GM12878 (cell line): ENCODE results near the gene LYRM4. TPM values are rescaled to one million over a fixed set of nuclear protein-coding genes. Genes with fewer than 3 reads are reported as not detected.
A peak's percentile ranks its signal among the peaks of the same experiment; 100 is the strongest.

Experiments
- FOXK2 ChIP-seq: fragments of 450-650 bp; IDR thresholded peaks from 2 replicates; pipeline ENCODE4 v1.6.1; 2017; ENCODE audit warnings: mild to moderate bottlenecking, moderate library complexity
- MEF2B ChIP-seq: fragments of 450-650 bp; IDR thresholded peaks from 2 replicates; pipeline ENCODE4 v1.6.1; 2018; ENCODE audit warnings: mild to moderate bottlenecking, moderate library complexity; ENCODE audit not compliant: partially characterized antibody, poor library complexity, severe bottlenecking
- NRF1 ChIP-seq: conservative IDR thresholded peaks from 2 replicates; pipeline ENCODE4 v1.6.1; 2011; ENCODE audit warnings: mild to moderate bottlenecking, low read depth, low read length, improper control_type of control experiment
- SP1 ChIP-seq: IDR thresholded peaks from one replicate; pipeline ENCODE4 v1.6.1; 2011; ENCODE audit warnings: low read depth, low read length
- SRF ChIP-seq, 2 experiments: IDR thresholded peaks; 2 replicates each; pipeline ENCODE4 v1.6.1; 2011; ENCODE audit warnings: low read depth in 2 of 2, low read length in 2 of 2, mild to moderate bottlenecking in 1 of 2, moderate library complexity in 1 of 2
- TAF1 ChIP-seq: IDR thresholded peaks from 2 replicates; pipeline ENCODE4 v1.6.1; 2011; ENCODE audit warnings: mild to moderate bottlenecking, low read depth, low read length, borderline replicate concordance
- YY1 ChIP-seq: IDR thresholded peaks from 2 replicates; pipeline ENCODE4 v1.6.1; 2011; ENCODE audit warnings: low read depth, mild to moderate bottlenecking, low read length
- ZSCAN29 ChIP-seq: fragments of 450-650 bp; IDR thresholded peaks from 2 replicates; pipeline ENCODE4 v1.6.1; 2017; ENCODE audit warnings: mild to moderate bottlenecking, moderate library complexity
- polyA plus RNA-seq, 11 experiments: library from polyadenylated mRNA; depleted of rRNA in 4 of 11; unstranded in 6 of 11; stranded (reverse) in 5 of 11; fragments of >200 nt; fragmentation: Nextera tagmentation in 4 of 11; fragmentation: Illumina TruSeq in 1 of 11; extraction: Ambion mirVana in 4 of 11; extraction: Trizol in 1 of 11; gene quantifications; 1 replicate in 1 of 11; 2 replicates in 10 of 11; pipeline versions ENCODE4 v1.2.1 to v1.2.3, GENCODE V29; 2011 to 2016; ENCODE audit warnings: inconsistent platforms in 2 of 11, missing spikeins in 2 of 11, low read depth in 1 of 11
- total RNA-seq, 4 experiments: library from RNA; depleted of rRNA in 3 of 4; stranded (reverse); fragments of >200 nt in 3 of 4; fragmentation: Illumina TruSeq in 1 of 4; extraction: Trizol in 1 of 4; gene quantifications; 2 replicates each; pipeline versions ENCODE4 v1.2.1 to v1.2.3, GENCODE V29; 2013 to 2021
- TF ChIP-seq, protein P1 (sequence below): fragments of 150-350 bp; IDR thresholded peaks from 2 replicates; pipeline ENCODE4 v1.6.1; 2016; ENCODE audit warnings: low read depth, low read length
- TF ChIP-seq, protein P2 (sequence below): fragments of 450-650 bp; formaldehyde crosslinking; IDR thresholded peaks from 2 replicates; pipeline ENCODE4 v1.5.0; 2022; ENCODE audit warnings: mild to moderate bottlenecking, missing genetic modification characterization
- TF ChIP-seq, protein P3 (sequence below): IDR thresholded peaks from 2 replicates; pipeline ENCODE4 v1.6.1; 2012; ENCODE audit warnings: low read depth, low read length, improper control_type of control experiment
- TF ChIP-seq, protein P4 (sequence below): fragments of 450-650 bp; IDR thresholded peaks from 2 replicates; pipeline ENCODE4 v1.6.1; 2017; ENCODE audit warnings: antibody characterized with exemption, mild to moderate bottlenecking, moderate library complexity
- TF ChIP-seq, protein P5 (sequence below): fragments of 450-650 bp; formaldehyde crosslinking; IDR thresholded peaks from 2 replicates; pipeline ENCODE4 v1.4.0; 2022; ENCODE audit warnings: mild to moderate bottlenecking, moderate library complexity

The LYRM4 gene
- total and polyA plus RNA-seq, 10 of the 15 experiments (the other 5 are each of a cell fraction or from before 2014, with no cell fraction given), result 32.7 to 66.8 (median 44.0) TPM

DNA sequence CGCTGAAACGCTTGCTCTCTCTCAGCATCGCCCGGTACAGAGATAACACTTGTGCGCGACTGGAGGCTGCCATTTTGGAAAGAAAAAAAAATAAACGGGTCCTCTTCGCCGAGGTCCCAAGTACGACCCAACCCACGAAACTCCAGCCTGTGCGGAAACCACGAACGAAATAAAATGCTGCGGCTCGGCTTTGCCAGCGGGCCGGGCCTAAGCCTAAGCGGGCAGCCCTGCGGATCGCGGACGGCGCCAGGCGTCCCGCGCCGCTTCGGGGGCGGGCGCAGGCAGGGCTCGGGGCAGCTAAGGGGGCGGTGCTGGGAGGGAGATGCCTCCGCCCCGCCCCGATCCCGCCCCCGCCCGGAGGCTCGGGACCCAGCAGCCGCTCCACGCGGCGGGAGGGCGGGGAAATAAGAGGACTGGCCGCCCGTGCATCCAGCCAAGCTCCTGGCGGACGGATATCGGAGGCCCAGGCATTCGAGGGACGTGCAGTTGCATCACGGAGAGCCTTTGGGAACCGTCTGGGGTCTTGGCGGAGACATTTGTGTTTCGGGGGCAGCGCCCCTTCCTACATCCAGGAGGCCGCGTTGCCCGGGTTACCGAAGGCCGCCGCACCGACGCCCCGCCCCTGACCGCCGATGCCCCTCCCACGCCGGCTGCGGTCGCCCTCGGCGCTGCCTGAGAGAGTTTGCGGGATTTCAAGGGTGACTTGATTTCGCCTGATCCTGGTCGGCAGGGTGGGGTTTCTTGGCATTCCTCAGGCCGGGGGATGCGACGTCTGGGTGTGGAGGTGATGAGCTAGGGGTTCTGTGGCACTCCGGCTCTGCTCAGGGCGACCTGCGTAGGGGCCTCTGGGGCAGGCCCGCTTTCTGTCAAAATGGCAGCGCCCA is at the start of gene LYRM4, which contains the start of gene FARS2 (continued):
- TF ChIP-seq, protein P1, sequence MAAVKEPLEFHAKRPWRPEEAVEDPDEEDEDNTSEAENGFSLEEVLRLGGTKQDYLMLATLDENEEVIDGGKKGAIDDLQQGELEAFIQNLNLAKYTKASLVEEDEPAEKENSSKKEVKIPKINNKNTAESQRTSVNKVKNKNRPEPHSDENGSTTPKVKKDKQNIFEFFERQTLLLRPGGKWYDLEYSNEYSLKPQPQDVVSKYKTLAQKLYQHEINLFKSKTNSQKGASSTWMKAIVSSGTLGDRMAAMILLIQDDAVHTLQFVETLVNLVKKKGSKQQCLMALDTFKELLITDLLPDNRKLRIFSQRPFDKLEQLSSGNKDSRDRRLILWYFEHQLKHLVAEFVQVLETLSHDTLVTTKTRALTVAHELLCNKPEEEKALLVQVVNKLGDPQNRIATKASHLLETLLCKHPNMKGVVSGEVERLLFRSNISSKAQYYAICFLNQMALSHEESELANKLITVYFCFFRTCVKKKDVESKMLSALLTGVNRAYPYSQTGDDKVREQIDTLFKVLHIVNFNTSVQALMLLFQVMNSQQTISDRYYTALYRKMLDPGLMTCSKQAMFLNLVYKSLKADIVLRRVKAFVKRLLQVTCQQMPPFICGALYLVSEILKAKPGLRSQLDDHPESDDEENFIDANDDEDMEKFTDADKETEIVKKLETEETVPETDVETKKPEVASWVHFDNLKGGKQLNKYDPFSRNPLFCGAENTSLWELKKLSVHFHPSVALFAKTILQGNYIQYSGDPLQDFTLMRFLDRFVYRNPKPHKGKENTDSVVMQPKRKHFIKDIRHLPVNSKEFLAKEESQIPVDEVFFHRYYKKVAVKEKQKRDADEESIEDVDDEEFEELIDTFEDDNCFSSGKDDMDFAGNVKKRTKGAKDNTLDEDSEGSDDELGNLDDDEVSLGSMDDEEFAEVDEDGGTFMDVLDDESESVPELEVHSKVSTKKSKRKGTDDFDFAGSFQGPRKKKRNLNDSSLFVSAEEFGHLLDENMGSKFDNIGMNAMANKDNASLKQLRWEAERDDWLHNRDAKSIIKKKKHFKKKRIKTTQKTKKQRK, result peak; percentile 37; the same call in 1 of the 2 replicates
- TF ChIP-seq ZSCAN29 (no peak), SP1 (peak; percentile 62), FOXK2 (0 out of 2 replicates have a peak, but pooled peaks have one; percentile 37), SRF (IDR thresholded peaks at IDR 0.05; ENCODE audit: low read depth in 2 of 2, low read length in 2 of 2) (no peak), TAF1 (peak; percentile 72; the same call in 1 of the 2 replicates), NRF1 (no peak), MEF2B (peak; percentile 59), YY1 (peak; percentile 99)
- TF ChIP-seq, protein P2, sequence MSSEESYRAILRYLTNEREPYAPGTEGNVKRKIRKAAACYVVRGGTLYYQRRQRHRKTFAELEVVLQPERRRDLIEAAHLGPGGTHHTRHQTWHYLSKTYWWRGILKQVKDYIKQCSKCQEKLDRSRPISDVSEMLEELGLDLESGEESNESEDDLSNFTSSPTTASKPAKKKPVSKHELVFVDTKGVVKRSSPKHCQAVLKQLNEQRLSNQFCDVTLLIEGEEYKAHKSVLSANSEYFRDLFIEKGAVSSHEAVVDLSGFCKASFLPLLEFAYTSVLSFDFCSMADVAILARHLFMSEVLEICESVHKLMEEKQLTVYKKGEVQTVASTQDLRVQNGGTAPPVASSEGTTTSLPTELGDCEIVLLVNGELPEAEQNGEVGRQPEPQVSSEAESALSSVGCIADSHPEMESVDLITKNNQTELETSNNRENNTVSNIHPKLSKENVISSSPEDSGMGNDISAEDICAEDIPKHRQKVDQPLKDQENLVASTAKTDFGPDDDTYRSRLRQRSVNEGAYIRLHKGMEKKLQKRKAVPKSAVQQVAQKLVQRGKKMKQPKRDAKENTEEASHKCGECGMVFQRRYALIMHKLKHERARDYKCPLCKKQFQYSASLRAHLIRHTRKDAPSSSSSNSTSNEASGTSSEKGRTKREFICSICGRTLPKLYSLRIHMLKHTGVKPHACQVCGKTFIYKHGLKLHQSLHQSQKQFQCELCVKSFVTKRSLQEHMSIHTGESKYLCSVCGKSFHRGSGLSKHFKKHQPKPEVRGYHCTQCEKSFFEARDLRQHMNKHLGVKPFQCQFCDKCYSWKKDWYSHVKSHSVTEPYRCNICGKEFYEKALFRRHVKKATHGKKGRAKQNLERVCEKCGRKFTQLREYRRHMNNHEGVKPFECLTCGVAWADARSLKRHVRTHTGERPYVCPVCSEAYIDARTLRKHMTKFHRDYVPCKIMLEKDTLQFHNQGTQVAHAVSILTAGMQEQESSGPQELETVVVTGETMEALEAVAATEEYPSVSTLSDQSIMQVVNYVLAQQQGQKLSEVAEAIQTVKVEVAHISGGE (CRISPR knock-in tag), result no peak
- TF ChIP-seq, protein P3, sequence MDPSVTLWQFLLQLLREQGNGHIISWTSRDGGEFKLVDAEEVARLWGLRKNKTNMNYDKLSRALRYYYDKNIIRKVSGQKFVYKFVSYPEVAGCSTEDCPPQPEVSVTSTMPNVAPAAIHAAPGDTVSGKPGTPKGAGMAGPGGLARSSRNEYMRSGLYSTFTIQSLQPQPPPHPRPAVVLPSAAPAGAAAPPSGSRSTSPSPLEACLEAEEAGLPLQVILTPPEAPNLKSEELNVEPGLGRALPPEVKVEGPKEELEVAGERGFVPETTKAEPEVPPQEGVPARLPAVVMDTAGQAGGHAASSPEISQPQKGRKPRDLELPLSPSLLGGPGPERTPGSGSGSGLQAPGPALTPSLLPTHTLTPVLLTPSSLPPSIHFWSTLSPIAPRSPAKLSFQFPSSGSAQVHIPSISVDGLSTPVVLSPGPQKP, result no peak
- TF ChIP-seq, protein P4, sequence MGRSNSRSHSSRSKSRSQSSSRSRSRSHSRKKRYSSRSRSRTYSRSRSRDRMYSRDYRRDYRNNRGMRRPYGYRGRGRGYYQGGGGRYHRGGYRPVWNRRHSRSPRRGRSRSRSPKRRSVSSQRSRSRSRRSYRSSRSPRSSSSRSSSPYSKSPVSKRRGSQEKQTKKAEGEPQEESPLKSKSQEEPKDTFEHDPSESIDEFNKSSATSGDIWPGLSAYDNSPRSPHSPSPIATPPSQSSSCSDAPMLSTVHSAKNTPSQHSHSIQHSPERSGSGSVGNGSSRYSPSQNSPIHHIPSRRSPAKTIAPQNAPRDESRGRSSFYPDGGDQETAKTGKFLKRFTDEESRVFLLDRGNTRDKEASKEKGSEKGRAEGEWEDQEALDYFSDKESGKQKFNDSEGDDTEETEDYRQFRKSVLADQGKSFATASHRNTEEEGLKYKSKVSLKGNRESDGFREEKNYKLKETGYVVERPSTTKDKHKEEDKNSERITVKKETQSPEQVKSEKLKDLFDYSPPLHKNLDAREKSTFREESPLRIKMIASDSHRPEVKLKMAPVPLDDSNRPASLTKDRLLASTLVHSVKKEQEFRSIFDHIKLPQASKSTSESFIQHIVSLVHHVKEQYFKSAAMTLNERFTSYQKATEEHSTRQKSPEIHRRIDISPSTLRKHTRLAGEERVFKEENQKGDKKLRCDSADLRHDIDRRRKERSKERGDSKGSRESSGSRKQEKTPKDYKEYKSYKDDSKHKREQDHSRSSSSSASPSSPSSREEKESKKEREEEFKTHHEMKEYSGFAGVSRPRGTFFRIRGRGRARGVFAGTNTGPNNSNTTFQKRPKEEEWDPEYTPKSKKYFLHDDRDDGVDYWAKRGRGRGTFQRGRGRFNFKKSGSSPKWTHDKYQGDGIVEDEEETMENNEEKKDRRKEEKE, result no peak
- TF ChIP-seq, protein P5, sequence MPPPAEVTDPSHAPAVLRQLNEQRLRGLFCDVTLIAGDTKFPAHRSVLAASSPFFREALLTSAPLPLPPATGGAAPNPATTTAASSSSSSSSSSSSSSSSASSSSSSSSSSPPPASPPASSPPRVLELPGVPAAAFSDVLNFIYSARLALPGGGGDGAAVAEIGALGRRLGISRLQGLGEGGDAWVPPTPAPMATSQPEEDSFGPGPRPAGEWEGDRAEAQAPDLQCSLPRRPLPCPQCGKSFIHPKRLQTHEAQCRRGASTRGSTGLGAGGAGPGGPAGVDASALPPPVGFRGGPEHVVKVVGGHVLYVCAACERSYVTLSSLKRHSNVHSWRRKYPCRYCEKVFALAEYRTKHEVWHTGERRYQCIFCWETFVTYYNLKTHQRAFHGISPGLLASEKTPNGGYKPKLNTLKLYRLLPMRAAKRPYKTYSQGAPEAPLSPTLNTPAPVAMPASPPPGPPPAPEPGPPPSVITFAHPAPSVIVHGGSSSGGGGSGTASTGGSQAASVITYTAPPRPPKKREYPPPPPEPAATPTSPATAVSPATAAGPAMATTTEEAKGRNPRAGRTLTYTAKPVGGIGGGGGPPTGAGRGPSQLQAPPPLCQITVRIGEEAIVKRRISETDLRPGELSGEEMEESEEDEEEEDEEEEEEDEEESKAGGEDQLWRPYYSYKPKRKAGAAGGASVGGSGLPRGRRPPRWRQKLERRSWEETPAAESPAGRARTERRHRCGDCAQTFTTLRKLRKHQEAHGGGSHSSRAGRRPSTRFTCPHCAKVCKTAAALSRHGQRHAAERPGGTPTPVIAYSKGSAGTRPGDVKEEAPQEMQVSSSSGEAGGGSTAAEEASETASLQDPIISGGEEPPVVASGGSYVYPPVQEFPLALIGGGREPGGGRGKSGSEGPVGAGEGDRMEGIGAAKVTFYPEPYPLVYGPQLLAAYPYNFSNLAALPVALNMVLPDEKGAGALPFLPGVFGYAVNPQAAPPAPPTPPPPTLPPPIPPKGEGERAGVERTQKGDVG (CRISPR knock-in tag), result no peak
